Activated CD4-positive, alpha-beta T cell treated with anti-CD3 and anti-CD28 coated beads for 48 hours (primary cell): ENCODE measurements around the gene RFX8.
"Not testable (repeated sequence)": the region's sequence is repeated elsewhere in the genome, so short reads cannot be mapped to it uniquely, and the experiment has no call there.

Experiments
- DNase-seq: peaks from one replicate; pipeline ENCODE4 v3.0.0-alpha.2; 2020

Gene RFX8

GRCh38 chr2:101371636-101372035, 103.3 kb downstream of the RFX8 start:
- no peak for DNase-seq

GRCh38 chr2:101369100-101369499, 105.8 kb downstream of the RFX8 start:
- no peak for DNase-seq

DNA sequence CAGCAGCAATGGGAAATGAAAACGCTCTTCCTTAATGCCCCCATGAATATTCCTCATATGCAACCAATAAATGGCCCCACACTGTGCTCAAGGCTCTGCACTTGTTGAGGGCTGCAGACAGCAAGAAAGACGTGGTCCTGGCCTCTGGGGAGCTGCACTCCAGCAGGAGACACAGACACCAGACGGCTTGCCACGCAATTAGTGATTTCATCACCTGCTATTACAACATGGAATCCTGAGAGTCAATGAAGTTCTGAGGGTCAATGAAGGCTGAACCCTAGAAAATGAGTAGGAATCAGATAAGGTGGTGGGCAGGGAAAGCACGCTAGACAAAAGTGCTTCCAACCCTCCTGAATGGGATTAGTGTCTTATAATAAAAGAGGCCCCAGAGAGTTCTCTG, 106.5 kb downstream of the RFX8 start:
- no peak for DNase-seq

- no peak for DNase-seq
Measured at GRCh38 chr2:101367508-101367907, 107.4 kb downstream of the RFX8 start.

DNA sequence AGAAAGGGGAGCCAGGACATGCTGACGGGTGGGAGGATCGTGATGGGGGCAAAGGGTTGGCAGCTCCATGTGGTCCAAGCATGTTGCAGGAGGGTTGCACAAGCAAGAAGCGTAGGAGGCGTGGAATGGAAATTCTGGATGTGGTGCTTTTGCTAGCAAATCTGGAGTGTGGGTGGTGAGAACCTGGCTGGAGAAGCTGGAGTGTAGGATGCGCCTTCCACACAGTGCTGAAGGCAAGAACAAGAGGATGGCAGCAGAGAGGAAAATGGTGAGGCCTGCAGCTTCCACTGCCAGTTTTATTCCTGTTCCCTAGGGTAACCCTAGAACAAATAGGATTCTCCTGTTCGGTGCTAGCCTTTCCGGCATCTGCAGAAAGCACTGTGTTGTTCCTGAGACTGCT, 110.0 kb downstream of the RFX8 start:
- DNase-seq, result no peak

DNA sequence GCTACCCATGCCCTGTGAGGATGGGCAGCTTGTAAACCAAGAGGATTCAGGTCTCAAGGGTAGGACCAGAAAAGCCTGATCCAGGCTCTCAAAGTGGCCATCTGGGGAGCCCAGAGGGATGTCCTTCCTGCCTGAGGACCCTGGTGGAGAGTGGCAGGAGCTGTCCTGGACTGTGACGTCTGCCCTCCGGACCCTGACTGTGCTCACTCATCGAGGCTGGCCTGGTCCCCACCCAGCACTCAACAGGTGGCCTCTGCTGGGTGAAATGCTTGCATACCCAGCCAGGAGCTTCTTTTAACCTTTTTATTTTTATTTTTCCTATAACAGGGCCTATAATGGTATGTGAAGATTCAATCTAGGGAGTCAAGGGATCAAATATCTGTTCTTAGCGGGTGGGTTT, 112.1 kb downstream of the RFX8 start:
- no peak for DNase-seq

- DNase-seq, result no peak
Measured at GRCh38 chr2:101362316-101362715, 112.6 kb downstream of the RFX8 start.

DNA sequence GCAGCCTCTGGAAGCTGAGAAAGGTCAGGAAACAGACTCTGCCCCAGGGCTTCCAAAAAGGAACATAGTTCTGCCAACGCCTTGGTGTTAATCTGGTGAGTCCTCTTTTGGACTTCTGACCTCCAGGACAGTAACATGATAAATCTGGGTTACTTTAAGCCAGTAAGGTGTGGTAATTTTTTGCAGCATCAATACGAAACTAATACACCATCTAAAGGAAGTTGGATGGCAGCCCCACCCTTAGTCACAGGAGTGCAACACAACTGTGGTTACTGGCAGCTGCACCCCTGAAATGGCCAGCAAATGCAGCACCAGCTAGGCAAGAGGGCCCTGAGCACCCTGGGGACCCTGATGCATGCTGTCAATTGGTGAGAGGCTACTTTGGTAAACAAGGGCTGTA, 113.4 kb downstream of the RFX8 start:
- peak; percentile 27 for DNase-seq

DNA sequence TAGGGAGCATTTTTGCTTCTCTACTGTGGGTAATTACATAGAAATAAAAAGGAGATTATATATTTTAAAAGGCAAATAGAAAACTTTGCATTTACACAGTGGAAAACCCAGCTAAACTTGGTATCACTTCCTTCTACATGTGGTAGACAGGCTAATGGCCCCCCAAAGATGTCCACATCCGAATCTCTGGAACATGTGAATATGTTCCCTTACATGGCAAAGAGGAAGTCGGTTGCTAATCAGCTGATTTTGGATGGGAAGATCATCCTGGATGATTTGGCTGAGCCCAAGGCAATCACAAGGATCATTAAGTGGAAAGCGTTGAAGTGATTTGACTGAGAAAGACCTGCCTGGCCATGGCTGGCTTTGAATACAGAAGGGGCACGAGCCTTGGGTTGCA, 113.8 kb downstream of the RFX8 start:
- no peak for DNase-seq

- DNase-seq, result no peak
Measured at GRCh38 chr2:101360232-101360631, 114.7 kb downstream of the RFX8 start.

- DNase-seq, result no peak
Measured at GRCh38 chr2:101359410-101359954, 115.4 kb downstream of the RFX8 start.

DNA sequence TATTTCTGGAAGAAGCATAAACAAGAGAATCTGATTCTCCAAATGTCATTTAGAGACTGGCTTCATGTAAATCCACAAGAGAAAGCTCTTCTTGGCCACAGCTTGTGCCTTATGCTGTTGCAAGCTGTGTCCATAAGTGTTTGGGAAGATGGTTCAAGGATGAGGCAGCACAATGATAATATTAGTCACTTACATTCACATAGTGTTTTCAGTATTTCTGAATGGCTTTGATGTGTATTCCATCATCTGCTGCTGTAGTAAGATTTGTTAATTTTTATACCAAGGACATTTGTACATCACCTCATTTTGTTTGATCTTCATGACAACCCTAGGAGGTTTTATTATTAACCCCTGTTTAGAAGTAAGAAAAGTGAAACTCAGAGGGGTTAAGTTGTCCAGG, 117.5 kb downstream of the RFX8 start:
- DNase-seq, result no peak

DNA sequence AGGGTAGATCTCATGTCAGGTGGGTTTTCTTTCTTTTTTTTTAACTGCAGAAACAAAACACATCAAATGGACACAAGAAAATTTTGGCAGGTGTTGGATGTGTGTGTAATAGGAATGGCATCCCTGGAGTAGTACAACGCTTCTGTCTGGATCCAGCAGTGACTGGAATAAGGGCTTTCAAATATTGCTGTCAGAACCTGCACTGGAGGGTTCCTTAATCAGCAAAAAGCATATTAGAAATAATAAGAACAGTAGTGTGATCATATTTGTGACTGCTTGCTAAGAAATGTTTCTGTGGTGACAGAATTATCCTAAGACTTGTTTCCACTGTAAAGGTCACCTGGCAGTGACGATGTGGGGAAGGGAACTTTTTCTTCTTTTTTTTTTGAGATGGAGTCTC, 118.4 kb downstream of the RFX8 start:
- DNase-seq, result no peak

DNA sequence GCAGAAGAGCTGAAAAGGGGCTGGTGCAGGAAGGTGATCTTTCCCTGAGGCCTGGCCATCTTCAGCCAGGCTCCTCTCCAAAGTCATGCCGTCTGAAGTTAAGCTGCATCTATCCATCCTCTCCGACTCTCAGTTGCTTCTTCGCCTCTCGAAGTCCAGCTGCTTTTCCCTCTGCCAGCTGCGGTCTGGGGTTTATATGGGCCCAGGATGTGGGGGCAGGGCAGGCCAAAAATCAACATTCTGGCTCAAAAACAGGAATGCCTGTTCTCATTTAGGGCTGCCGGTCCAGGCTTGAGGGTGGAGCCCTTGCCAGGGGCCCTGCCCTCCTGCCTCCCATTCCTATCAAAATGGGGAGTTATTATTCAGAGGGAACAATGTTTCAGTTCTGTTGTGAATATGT, 118.9 kb downstream of the RFX8 start:
- DNase-seq, result no peak

- no peak for DNase-seq
Measured at GRCh38 chr2:101355401-101356054, 119.4 kb downstream of the RFX8 start.

GRCh38 chr2:101354420-101355311, 120.2 kb downstream of the RFX8 start:
- no peak for DNase-seq

GRCh38 chr2:101352631-101353030, 122.3 kb downstream of the RFX8 start:
- DNase-seq, result not testable (repeated sequence)

DNA sequence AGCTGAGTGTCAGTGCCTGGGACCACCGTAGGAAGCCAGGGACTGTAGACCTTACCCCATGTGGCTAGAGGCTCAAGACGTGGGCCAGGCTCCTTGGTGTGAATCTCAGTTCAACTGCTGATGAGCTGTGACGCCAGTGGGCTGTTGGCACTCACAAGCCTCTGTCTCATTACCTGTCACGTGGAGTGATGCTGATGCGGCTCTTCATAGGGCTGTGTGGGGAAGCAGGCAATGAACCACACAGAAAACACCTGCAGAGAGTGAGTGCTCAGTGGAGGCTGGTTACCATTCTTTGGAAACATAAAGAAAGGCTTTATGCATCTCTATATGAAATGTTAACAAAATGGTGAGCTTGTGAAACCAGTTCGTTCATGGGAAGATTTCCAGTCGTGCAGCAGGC, 123.7 kb downstream of the RFX8 start:
- DNase-seq, result no peak

GRCh38 chr2:101349893-101350662, 124.8 kb downstream of the RFX8 start:
- DNase-seq, result no peak

DNA sequence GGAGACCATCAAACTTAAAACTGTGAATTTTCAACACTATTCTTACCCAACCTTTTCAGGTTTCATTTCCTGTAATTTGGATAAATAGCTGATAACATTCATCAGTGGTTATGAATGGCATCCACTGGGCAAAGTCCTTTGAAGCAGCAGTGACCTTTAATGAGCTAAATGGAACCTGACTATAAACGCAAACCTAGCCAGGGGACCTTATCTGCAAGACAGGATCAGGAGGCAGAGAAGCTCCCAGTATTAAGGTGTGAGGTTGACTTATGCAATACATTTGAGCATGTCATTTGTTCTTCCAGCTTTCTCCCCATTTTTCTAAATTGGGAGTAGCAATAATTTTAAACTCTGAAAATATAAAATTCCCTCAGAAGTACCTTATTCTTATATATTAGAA, 126.0 kb downstream of the RFX8 start:
- DNase-seq, result no peak
